H54 (cell line): Measurements from ENCODE around the gene MCTP1.

Experiments used
- DNase-seq: peaks from one replicate; pipeline ENCODE4 v3.0.0; 2011; ENCODE audit warnings: low spot score, mixed read lengths; ENCODE audit not compliant: insufficient read length
- FAIRE-seq: peaks from 3 replicates; lab custom pipeline; 2011; peaks lifted over from hg19 to GRCh38; lab: Jason Lieb, UNC
- POLR2A ChIP-seq: IDR thresholded peaks from 2 replicates; pipeline ENCODE4 v1.6.1; 2011; ENCODE audit warnings: low read depth, mild to moderate bottlenecking, low read length

MCTP1 gene

GRCh38 chr5:95043648-95044047 lies 241.2 kb downstream of the MCTP1 start:
- TF ChIP-seq POLR2A, result no peak
- FAIRE-seq (no peak), DNase-seq (no peak)

DNA sequence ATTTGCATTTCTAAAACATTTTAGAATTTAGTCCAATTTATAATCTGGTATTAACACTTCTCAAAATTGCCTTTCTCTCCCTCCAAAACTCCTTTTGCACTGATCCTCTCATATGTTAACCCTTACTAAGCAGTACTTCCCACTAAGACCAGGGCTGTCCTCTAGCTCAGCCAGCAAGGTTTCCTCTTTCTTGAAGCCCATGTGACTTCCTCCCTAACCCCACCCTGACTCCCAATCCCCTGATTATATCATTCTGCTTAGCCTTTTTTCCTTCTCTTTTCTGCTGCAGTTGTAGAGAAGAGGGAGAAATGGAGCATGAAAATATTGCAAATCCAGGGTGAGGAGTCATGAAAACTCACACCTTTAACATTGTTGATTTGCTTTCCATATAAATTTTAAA lies 241.7 kb downstream of the MCTP1 start:
- FAIRE-seq, result no peak
- DNase-seq, result no peak
- TF ChIP-seq POLR2A, result no peak

DNA sequence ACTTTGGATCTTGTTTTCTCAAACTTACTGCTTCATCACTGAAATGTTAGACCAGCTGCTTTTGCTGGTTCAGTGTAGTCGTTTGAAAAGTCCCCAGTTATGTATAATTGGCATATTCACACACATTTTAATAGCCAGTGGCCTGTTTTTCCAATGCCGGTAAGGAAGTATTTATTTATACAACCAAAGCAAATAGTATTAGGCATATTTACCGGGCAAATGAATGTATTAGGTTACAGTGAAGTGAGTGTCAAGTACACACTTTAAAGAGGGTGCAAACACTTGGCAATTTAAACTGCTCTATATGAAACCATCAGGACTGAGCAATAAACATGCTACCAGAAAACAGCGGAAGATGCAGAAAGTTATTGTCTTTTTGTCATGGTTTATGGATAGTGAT lies 242.9 kb downstream of the MCTP1 start:
- TF ChIP-seq POLR2A, result no peak
- DNase-seq (no peak), FAIRE-seq (no peak)

DNA sequence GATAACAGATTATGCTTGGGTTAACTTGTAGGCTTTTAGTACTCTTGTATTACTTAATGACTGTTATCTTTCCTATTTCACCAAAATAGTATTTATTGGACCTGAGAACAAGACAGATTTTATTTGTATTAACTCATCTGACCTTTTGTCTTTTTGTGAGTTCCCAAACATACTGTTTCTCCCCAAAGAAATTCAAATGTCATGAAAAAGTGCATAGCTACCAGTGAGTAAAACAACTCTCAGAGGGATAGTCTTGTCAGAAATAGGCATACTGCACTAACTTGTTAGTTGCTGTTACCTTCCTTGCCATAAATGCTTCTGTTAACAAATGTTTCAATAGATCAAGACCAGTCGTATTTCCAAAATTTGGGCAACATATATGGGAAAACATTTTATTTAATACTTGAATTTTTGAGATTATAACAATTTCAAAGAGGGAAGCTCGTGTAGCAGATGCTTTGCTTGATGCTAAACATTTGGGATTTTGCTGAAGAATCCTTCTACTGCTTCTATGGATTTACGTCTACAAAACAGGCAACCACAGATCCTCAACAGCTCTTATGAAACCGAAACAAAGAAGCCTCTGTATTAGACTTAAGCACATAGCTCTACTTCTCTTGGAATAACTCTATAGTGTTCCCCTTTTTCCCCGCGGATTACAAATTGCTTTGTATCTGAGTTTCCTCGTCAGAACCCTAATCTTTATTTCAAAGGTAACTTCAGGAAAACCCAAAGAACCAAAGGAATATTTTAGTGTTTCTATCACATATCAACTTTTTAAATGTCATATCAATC lies 248.8 kb downstream of the MCTP1 start:
- no peak for TF ChIP-seq POLR2A
- FAIRE-seq, result peak; percentile 45
- no peak for DNase-seq

DNA sequence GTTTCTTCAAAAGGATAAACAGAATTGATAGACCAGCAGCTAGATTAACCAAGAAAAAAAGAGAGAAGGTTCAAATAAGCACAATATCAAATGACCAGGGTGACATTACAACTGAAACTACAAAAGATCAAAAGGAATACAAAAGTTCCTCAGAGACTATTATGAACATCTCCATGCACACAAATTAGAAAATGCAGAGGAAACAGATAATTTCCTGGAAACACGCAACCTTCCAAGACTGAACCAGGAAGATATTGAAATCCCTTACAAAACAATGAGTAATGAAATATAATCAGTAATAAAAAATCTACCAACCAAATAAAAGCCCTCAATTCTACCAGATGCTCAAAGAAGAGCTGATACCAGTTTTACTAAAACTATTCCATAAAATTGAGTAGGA lies 252.1 kb downstream of the MCTP1 start:
- no peak for DNase-seq
- FAIRE-seq, result no peak
- TF ChIP-seq POLR2A, result no peak

GRCh38 chr5:95029569-95030366 lies 255.1 kb downstream of the MCTP1 start:
- FAIRE-seq (peak; percentile 83), DNase-seq (peak; percentile 18)
- TF ChIP-seq POLR2A, result no peak

DNA sequence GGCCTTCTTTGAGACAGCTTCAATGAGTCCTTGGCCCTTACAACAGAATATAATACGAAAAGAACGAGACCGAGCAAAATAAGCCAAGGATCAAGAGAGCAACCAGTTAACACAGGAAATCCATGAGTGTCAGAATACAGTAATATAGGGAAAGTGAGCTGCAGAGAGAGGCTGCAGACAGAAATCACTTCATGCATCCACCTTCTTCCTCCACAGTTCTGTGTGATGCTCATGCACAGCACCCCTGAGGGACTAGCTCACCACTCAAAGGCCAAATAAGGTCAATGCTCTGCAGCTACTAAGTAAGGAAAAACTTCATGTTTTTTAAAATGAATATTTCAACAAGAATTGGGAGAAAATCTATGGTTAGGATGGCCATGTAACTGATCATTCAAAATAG lies 257.1 kb downstream of the MCTP1 start:
- TF ChIP-seq POLR2A, result no peak
- DNase-seq (no peak), FAIRE-seq (no peak)

GRCh38 chr5:95027151-95027721 lies 257.7 kb downstream of the MCTP1 start:
- DNase-seq (no peak), FAIRE-seq (no peak)
- no peak for TF ChIP-seq POLR2A

- FAIRE-seq, result no peak
- no peak for DNase-seq
- TF ChIP-seq POLR2A, result no peak
Observed at GRCh38 chr5:95026718-95027117, 258.2 kb downstream of the MCTP1 start.

DNA sequence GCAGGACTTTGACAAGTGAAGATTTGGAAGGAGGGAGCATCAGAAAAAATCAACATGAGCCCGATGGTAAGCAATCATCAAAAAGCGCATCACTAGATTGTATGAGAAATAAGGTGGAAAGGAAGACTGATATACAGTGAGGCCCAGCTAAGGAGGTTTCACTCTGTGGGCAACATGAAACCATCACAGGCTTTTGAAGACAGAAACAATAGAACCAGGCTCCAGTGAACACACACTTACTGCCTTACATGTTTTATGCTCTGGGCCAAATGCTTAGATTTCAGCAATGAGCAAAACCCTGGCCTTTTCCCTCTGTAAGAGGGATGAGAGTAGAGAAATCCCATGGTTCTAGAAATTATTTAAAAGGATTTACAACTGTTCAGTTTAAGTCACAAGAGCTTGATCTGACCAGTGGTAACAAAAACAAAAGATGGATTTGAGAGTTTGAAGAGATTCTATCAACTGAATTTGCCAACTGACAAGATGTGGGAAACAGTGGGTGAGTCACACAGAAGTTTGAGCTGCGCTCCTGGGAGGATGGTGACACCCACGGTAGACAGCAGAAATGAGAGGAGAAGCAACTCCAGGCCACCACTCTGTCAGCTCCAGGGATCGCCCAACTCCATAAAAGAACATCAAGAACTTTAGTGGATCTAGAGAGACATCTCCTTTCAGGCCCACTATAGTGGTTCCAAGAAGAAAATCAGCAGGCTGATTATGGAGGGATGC lies 261.8 kb downstream of the MCTP1 start:
- TF ChIP-seq POLR2A, result no peak
- FAIRE-seq (peak; percentile 93), DNase-seq (no peak)

GRCh38 chr5:95020345-95020744 lies 264.5 kb downstream of the MCTP1 start:
- no peak for DNase-seq
- no peak for FAIRE-seq
- TF ChIP-seq POLR2A, result no peak

DNA sequence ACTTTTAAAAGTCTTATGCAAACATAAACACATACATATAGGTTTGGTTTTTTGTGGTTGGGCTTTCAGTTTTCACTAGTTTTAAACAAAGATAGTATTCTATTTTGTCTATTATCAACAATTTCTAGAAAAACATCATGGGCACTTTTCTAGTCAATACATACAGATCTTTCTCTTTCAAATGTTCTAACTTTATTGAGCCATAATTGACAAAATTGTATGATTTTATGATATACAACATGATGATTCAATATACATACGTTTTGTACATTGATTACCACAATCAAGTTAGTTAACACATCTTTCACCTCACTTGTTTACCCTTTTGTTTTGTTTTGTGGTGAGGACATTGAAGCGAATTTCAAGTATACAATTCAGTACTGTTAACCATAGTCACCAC lies 265.9 kb downstream of the MCTP1 start:
- FAIRE-seq (no peak), DNase-seq (no peak)
- TF ChIP-seq POLR2A, result no peak

DNA sequence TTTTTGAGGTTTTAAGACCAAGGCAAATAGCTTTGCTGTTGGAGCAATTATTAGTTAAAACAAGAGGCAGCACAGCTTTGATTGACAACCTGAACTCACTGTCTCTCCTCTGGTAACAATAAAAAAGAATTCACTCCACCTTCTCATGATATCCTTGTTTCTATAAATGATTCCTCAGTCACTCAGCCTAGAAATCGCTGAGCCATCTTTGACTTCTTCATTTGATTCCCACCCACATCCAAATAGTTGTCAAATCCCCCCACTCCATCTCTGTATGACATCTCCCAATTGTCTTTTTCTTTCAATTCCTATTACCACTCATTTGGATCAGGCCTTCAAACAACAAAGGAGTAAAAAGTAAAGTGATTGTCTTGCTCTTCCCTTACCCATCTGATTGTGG lies 266.4 kb downstream of the MCTP1 start:
- DNase-seq (no peak), FAIRE-seq (no peak)
- TF ChIP-seq POLR2A, result no peak

DNA sequence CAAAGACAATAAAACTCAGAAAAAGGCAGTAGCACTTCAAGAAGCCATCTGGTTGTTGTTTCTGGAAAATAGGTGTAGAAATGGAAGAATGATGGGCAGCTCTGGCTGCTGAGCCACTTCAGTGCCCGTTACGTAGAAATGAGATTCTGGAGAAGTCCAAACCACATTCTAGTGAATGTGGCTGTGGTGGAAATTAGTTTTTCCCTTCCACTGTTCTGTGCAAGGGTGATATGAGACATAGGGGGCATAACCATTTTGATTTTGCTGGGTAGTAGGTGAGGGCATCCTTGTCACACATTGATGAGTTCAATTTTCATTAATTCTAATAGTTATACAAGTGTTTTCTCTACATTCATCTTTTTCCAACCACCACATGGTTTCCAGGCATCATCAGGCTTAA lies 275.1 kb downstream of the MCTP1 start:
- no peak for DNase-seq
- no peak for FAIRE-seq
- TF ChIP-seq POLR2A, result no peak
